MM.1S (cell line): ENCODE results near the gene LNX2.

ENCODE experiments used
- DNase-seq: peaks from one replicate; pipeline ENCODE4 v3.0.0-alpha.2; 2015
- H2AFZ ChIP-seq: fragments of 300-600 bp; sonication (generic); 2 replicates; pipeline ENCODE4 v1.6.0; 2016; ENCODE audit warnings: antibody characterized with exemption, low read length
- H3F3A ChIP-seq: fragments of 300-600 bp; sonication (generic); 2 replicates; pipeline ENCODE4 v1.6.1; 2016; ENCODE audit warnings: mild to moderate bottlenecking, antibody characterized with exemption, low read length, moderate library complexity, mixed read lengths; ENCODE audit not compliant: insufficient read depth
- H3K27ac ChIP-seq: fragments of 300-600 bp; sonication (generic); 2 replicates; pipeline ENCODE4 v1.5.1; 2016; ENCODE audit warnings: mild to moderate bottlenecking, low read length
- H3K27me3 ChIP-seq: fragments of 300-600 bp; sonication (generic); replicated peaks from 2 replicates; pipeline ENCODE4 v1.6.0; 2016; ENCODE audit warnings: low read length; ENCODE audit not compliant: insufficient read depth
- H3K36me3 ChIP-seq: fragments of 300-600 bp; sonication (generic); replicated peaks from 2 replicates; pipeline ENCODE4 v1.6.1; 2016; ENCODE audit warnings: mild to moderate bottlenecking, low read length, mixed read lengths; ENCODE audit not compliant: insufficient read depth
- H3K4me1 ChIP-seq: fragments of 300-600 bp; sonication (generic); 2 replicates; pipeline ENCODE4 v1.6.1; 2016; ENCODE audit warnings: low read length, mixed read lengths
- H3K4me2 ChIP-seq: fragments of 300-600 bp; sonication (generic); 2 replicates; pipeline ENCODE4 v1.6.0; 2016; ENCODE audit warnings: low read depth, low read length
- H3K4me3 ChIP-seq: fragments of 300-600 bp; sonication (generic); 2 replicates; pipeline ENCODE4 v1.5.1; 2016; ENCODE audit warnings: low read length, mixed read lengths
- H3K79me2 ChIP-seq: fragments of 300-600 bp; sonication (generic); 2 replicates; pipeline ENCODE4 v1.6.1; 2016; ENCODE audit warnings: mixed run types, low read length, mixed read lengths
- H3K9ac ChIP-seq: fragments of 300-600 bp; sonication (generic); 2 replicates; pipeline ENCODE4 v1.6.1; 2016; ENCODE audit warnings: low read length, mixed read lengths
- H3K9me2 ChIP-seq: fragments of 300-600 bp; sonication (generic); replicated peaks from 2 replicates; pipeline ENCODE4 v1.6.1; 2016; ENCODE audit warnings: mild to moderate bottlenecking, low read length, mixed read lengths; ENCODE audit not compliant: insufficient read depth
- H3K9me3 ChIP-seq: fragments of 300-600 bp; sonication (generic); replicated peaks from 2 replicates; pipeline ENCODE4 v1.6.1; 2016; ENCODE audit warnings: mild to moderate bottlenecking, low read length, mixed read lengths; ENCODE audit not compliant: insufficient read depth
- H4K20me1 ChIP-seq: fragments of 300-600 bp; sonication (generic); 2 replicates; pipeline ENCODE4 v1.6.1; 2016; ENCODE audit warnings: mild to moderate bottlenecking, low read length, moderate library complexity, mixed read lengths; ENCODE audit not compliant: insufficient read depth
- CTCF ChIP-seq: fragments of 300-600 bp; sonication (generic); IDR thresholded peaks from 2 replicates; pipeline ENCODE4 v1.5.1; 2016; ENCODE audit warnings: antibody characterized with exemption, low read length, mixed read lengths
- EZH2 ChIP-seq: fragments of 300-600 bp; sonication (generic); optimal IDR thresholded peaks from 2 replicates; pipeline ENCODE3; 2017; ENCODE audit warnings: low read depth, mild to moderate bottlenecking, antibody characterized with exemption, low read length, mixed read lengths
- EZH2phosphoT487 ChIP-seq: fragments of 300-600 bp; sonication (generic); IDR thresholded peaks from 2 replicates; pipeline ENCODE4 v1.6.1; 2018; ENCODE audit warnings: antibody characterized with exemption, low read length

Gene LNX2

GRCh38 chr13:27583645-27584044, 36.7 kb downstream of the LNX2 start:
- Histone ChIP-seq H3K9me3 (no peaks in the 10 kb centered on the region), H2AFZ (no peak overlapping the region), H3K9ac (no peak overlapping the region), H3K4me1 (no peaks in the 10 kb centered on the region), H3K9me2 (no peaks in the 10 kb centered on the region), H3K4me2 (no peak overlapping the region), H4K20me1 (no peaks in the 10 kb centered on the region), H3F3A (no peaks in the 10 kb centered on the region), H3K27ac (no peak overlapping the region), H3K36me3 (no peaks in the 10 kb centered on the region), H3K4me3 (no peak overlapping the region), H3K27me3 (no peaks in the 10 kb centered on the region), H3K79me2 (peaks cover 27% of the 10 kb centered on the region)
- DNase-seq, result no peak
- TF ChIP-seq CTCF (no peak), EZH2phosphoT487 (no peak), EZH2 (no peak)

GRCh38 chr13:27578121-27579030, 42.0 kb downstream of the LNX2 start:
- Histone ChIP-seq H3K4me3 (no peak overlapping the region), H4K20me1 (no peaks in the 10 kb centered on the region), H3K9me2 (no peaks in the 10 kb centered on the region), H3F3A (no peaks in the 10 kb centered on the region), H2AFZ (no peak overlapping the region), H3K27me3 (no peaks in the 10 kb centered on the region), H3K4me2 (no peak overlapping the region), H3K4me1 (no peaks in the 10 kb centered on the region), H3K27ac (no peak overlapping the region), H3K9me3 (no peaks in the 10 kb centered on the region), H3K9ac (no peak overlapping the region), H3K36me3 (no peaks in the 10 kb centered on the region), H3K79me2 (peaks cover under 1% of the 10 kb centered on the region; the same call in 1 of the 2 replicates)
- no peak for DNase-seq
- TF ChIP-seq CTCF (no peak), EZH2 (no peak), EZH2phosphoT487 (no peak)

GRCh38 chr13:27574661-27575060, 45.7 kb downstream of the LNX2 start:
- H2AFZ ChIP-seq, result no peak overlapping the region
- no peaks in the 10 kb centered on the region; the same call in 1 of the 2 replicates for H3K79me2 ChIP-seq
- H3K27ac ChIP-seq, result no peak overlapping the region
- H3K9ac ChIP-seq, result no peak overlapping the region
- DNase-seq, result no peak
- TF ChIP-seq EZH2 (no peak), EZH2phosphoT487 (no peak), CTCF (no peak)
- H4K20me1 ChIP-seq, result no peaks in the 10 kb centered on the region
- H3K4me2 ChIP-seq, result no peak overlapping the region
- no peaks in the 10 kb centered on the region for H3F3A ChIP-seq
- no peaks in the 10 kb centered on the region for H3K4me1 ChIP-seq
- no peaks in the 10 kb centered on the region for H3K9me2 ChIP-seq
- no peaks in the 10 kb centered on the region for H3K9me3 ChIP-seq
- no peak overlapping the region for H3K4me3 ChIP-seq
- H3K27me3 ChIP-seq, result no peaks in the 10 kb centered on the region
- no peaks in the 10 kb centered on the region for H3K36me3 ChIP-seq
